ENCODE measurements around the gene RSF1. TPM values are rescaled to one million over a fixed set of nuclear protein-coding genes. Genes with fewer than 3 reads are reported as not detected.

Gene RSF1
- total RNA-seq, 1 donor from 2014 or later: 14.5 TPM

DNA sequence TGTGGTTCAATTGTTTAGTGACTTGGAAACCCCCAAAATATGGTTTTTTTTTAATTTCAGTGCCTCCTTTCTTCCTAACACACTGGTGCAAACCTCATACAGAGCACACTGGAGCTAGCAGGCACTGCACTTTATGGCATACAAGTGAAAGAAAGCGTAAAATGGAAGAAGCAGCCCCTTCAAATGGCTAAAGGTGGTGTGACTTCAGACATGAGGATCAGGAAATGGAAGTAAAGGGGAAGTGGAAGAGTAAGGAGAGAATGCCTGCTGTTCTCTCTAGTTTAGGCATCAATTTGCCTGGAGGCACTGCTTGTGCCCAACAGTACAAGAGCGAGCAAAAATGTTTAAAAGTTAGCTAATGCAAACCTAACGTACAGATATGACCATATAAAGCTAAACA is 5.7 kb downstream of the RSF1 start:
- FAIRE-seq (no peak), DNase-seq (ENCODE audit: low read depth) (no peak)
- Histone ChIP-seq H3K4me3 (ENCODE audit: low read depth, low read length) (no peak overlapping the region), H3K36me3 (ENCODE audit: control insufficient read depth, insufficient read depth, low read length) (peaks cover 2% of the 10 kb centered on the region), H3K27me3 (ENCODE audit: control insufficient read depth, insufficient read depth, low read length) (no peaks in the 10 kb centered on the region)
- TF ChIP-seq, protein P1, sequence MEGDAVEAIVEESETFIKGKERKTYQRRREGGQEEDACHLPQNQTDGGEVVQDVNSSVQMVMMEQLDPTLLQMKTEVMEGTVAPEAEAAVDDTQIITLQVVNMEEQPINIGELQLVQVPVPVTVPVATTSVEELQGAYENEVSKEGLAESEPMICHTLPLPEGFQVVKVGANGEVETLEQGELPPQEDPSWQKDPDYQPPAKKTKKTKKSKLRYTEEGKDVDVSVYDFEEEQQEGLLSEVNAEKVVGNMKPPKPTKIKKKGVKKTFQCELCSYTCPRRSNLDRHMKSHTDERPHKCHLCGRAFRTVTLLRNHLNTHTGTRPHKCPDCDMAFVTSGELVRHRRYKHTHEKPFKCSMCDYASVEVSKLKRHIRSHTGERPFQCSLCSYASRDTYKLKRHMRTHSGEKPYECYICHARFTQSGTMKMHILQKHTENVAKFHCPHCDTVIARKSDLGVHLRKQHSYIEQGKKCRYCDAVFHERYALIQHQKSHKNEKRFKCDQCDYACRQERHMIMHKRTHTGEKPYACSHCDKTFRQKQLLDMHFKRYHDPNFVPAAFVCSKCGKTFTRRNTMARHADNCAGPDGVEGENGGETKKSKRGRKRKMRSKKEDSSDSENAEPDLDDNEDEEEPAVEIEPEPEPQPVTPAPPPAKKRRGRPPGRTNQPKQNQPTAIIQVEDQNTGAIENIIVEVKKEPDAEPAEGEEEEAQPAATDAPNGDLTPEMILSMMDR (IDR thresholded peaks at IDR 0.05; ENCODE audit: insufficient read depth, low read length, severe bottlenecking): no peak

DNA sequence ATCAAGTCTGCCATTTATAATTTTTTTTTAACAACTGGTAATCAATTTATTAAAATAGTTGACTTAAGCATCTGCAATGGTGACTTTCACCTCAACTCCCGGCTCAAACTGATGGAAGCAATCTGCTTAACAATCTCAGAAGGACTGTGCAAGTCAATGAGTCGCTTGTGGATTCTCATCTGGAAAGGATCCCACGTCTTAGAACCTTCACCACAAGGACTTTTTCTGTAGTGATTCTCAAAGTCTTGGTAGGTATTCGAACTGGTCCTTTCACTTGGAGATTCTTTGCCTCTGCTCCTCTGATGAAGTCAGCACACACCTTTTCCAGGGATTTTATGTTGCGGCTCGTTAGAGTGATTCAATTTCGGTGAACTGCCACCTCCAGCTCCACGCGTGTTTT is 7.3 kb downstream of the RSF1 start:
- FAIRE-seq (no peak), DNase-seq (ENCODE audit: low read depth) (no peak)
- Histone ChIP-seq H3K4me3 (ENCODE audit: low read depth, low read length) (no peak overlapping the region), H3K27me3 (ENCODE audit: control insufficient read depth, insufficient read depth, low read length) (no peaks in the 10 kb centered on the region), H3K36me3 (ENCODE audit: control insufficient read depth, insufficient read depth, low read length) (peaks cover 2% of the 10 kb centered on the region)
- TF ChIP-seq, protein P1 (IDR thresholded peaks at IDR 0.05; ENCODE audit: insufficient read depth, low read length, severe bottlenecking): no peak

DNA sequence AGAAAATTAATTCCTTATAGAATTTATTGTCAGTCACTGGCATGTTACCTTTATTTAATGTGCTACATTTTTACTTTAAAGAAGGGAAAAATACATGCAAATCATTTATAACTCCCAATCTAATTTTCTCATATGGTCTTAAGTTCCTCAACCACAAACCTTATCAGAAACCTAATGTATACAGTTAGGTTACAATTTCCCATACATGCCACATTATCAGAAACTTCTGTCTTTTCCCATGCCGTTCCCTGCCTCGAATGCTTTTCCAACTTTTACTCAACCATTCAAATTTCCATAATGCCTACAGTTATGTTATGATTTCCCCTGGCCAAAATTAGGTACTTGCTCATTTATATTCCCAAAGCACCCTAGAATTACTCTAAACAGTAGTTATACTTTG is 13.5 kb downstream of the RSF1 start:
- Histone ChIP-seq H3K4me3 (ENCODE audit: low read depth, low read length) (no peak overlapping the region), H3K36me3 (ENCODE audit: control insufficient read depth, insufficient read depth, low read length) (no peaks in the 10 kb centered on the region), H3K27me3 (ENCODE audit: control insufficient read depth, insufficient read depth, low read length) (no peaks in the 10 kb centered on the region)
- TF ChIP-seq, protein P1 (IDR thresholded peaks at IDR 0.05; ENCODE audit: insufficient read depth, low read length, severe bottlenecking): no peak
- FAIRE-seq (no peak), DNase-seq (ENCODE audit: low read depth) (no peak)

GRCh38 chr11:77806415-77806814 is 14.1 kb downstream of the RSF1 start:
- DNase-seq (ENCODE audit: low read depth) (no peak), FAIRE-seq (no peak)
- no peak overlapping the region for H3K4me3 ChIP-seq (ENCODE audit: low read depth, low read length)
- H3K27me3 ChIP-seq (ENCODE audit: control insufficient read depth, insufficient read depth, low read length): no peaks in the 10 kb centered on the region
- H3K36me3 ChIP-seq (ENCODE audit: control insufficient read depth, insufficient read depth, low read length): no peaks in the 10 kb centered on the region
- TF ChIP-seq, protein P1 (IDR thresholded peaks at IDR 0.05; ENCODE audit: insufficient read depth, low read length, severe bottlenecking): no peak

DNA sequence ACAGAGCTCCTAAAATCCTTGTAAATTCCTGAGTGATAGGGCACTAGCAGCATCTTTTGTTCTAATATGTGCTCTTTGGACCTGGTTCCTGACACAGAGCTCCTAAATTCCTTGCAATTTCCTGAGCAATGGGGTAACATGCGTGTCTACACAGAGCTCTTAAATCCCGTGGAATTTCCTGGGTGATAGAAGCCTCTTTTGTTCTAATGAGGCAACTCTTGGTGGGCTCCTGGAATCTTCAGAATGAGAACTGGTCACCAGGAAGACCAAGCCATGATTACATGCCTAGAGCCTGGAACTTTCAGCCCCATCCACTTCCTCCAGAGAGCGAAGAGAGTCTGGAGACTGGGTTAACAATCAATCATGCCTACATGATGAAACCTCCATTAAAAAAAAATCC is 19.0 kb downstream of the RSF1 start:
- H3K4me3 ChIP-seq (ENCODE audit: low read depth, low read length): no peak overlapping the region
- FAIRE-seq (no peak), DNase-seq (ENCODE audit: low read depth) (no peak)
- H3K27me3 ChIP-seq (ENCODE audit: control insufficient read depth, insufficient read depth, low read length): no peaks in the 10 kb centered on the region
- no peaks in the 10 kb centered on the region for H3K36me3 ChIP-seq (ENCODE audit: control insufficient read depth, insufficient read depth, low read length)
- TF ChIP-seq, protein P1 (IDR thresholded peaks at IDR 0.05; ENCODE audit: insufficient read depth, low read length, severe bottlenecking): no peak

DNA sequence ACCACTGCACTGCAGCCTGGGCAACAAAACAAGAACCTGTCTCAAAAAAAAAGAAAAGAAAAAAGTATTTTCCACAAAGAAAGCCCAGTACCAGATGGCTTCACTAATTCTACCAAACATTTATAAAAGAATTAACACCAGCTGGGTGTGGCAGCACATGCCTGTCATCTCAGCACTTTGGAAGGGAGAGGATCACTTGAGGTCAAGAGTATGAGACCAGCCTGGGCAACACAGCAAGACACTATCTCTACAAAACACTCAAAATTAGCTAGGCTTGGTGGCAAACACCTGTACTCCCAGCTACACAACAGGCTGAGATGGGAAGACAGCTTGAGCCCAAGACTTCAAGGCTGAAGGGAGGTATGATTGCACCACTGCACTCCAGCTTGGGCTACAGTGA is 20.1 kb downstream of the RSF1 start:
- FAIRE-seq (no peak), DNase-seq (ENCODE audit: low read depth) (no peak)
- Histone ChIP-seq H3K36me3 (ENCODE audit: control insufficient read depth, insufficient read depth, low read length) (no peaks in the 10 kb centered on the region), H3K27me3 (ENCODE audit: control insufficient read depth, insufficient read depth, low read length) (no peaks in the 10 kb centered on the region), H3K4me3 (ENCODE audit: low read depth, low read length) (no peak overlapping the region)
- TF ChIP-seq, protein P1 (IDR thresholded peaks at IDR 0.05; ENCODE audit: insufficient read depth, low read length, severe bottlenecking): no peak

All from bronchial epithelial cell (primary cell).